Ovary (tissue), 3 donors: Measurements from ENCODE around the gene ASMT.

Experiments used
- CTCF ChIP-seq, 3 donors: fragments of 450-650 bp in 2 of 3; fragments of 200-600 bp in 1 of 3; IDR thresholded peaks; one replicate each; pipeline versions ENCODE4 v1.5.1 to v1.8.0; 2016 to 2022; ENCODE audit warnings: antibody characterized with exemption in 3 of 3, mild to moderate bottlenecking in 1 of 3
- EP300 ChIP-seq: sonication (generic); formaldehyde crosslinking; IDR thresholded peaks from one replicate; pipeline ENCODE4 v1.6.1; 2017; ENCODE audit warnings: antibody characterized with exemption
- donor health status: DM: no; HTN: no; CAD: no.

- TF ChIP-seq CTCF (IDR thresholded peaks at IDR 0.05) = peak in 1 of 3 donors; percentile 33
- no peak for TF ChIP-seq EP300
Observed at GRCh38 chrX:1591102-1591862, 23.6 kb upstream of the ASMT start, which contains the start of gene AKAP17A.
